ENCODE results near the gene PLA2G4E. TPM values are rescaled to one million over a fixed set of nuclear protein-coding genes. Genes with fewer than 3 reads are reported as not detected.
A peak's percentile ranks its signal among the peaks of the same experiment; 100 is the strongest.

PLA2G4E gene
- total RNA-seq, 1 experiment from 2014 or later: not detected

DNA sequence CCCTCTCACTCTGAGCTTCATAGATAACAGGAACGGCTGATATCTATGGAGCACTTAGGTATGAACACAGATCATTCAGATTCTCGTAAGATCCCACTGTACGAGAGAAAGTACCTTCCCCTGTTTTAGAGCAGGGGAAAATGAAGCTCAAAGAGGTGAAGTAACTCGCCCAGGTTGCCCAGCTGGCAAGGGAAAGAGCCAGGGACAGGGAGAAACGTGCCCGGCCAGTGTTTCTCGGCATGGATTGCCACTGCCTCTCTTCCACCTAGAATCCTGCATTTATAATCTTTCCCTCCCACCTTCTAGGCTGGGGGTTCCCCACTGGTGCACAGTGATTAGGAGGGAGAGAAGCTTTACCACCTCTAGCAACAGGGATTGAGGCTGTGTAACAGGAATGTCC is 87.5 kb downstream of the PLA2G4E start:
- H3K36me3 ChIP-seq (ENCODE audit: control insufficient read depth, insufficient read depth, low read length): no peaks in the 10 kb centered on the region
- no TSS peak for BruUV-seq (replicated peaks)
- H3K27me3 ChIP-seq (ENCODE audit: control insufficient read depth, insufficient read depth, low read length): no peaks in the 10 kb centered on the region
- intact Hi-C loops (cut with micrococcal nuclease; ENCODE audit: unreplicated experiment) (no loop called here), in situ Hi-C loops (cut with HindIII; ENCODE audit: low pct_unique_long_range_greater_than_20kb, low sequenced_read_pairs) (no loop called here)
- no peak for TF ChIP-seq TCF7L2 (IDR thresholded peaks at IDR 0.05; ENCODE audit: low read depth, low read length)
- H3K27ac ChIP-seq (ENCODE audit: low read length): peak overlapping the region; percentile 91
- H3K4me1 ChIP-seq (ENCODE audit: control insufficient read depth, insufficient read depth, low read length): peaks cover 69% of the 10 kb centered on the region
- H3K4me3 ChIP-seq (ENCODE audit: low read depth in 2 of 2, low read length in 2 of 2): no peak overlapping the region
- DNase-seq (ENCODE audit: low read depth, low spot score) (no peak), ATAC-seq (no peak)
- CTCF ChIA-PET: no interaction called here
- POLR2A ChIA-PET: no interaction called here
- H3K9me3 ChIP-seq (ENCODE audit: control insufficient read depth, insufficient read depth, low read depth, low read length): no peaks in the 10 kb centered on the region

DNA sequence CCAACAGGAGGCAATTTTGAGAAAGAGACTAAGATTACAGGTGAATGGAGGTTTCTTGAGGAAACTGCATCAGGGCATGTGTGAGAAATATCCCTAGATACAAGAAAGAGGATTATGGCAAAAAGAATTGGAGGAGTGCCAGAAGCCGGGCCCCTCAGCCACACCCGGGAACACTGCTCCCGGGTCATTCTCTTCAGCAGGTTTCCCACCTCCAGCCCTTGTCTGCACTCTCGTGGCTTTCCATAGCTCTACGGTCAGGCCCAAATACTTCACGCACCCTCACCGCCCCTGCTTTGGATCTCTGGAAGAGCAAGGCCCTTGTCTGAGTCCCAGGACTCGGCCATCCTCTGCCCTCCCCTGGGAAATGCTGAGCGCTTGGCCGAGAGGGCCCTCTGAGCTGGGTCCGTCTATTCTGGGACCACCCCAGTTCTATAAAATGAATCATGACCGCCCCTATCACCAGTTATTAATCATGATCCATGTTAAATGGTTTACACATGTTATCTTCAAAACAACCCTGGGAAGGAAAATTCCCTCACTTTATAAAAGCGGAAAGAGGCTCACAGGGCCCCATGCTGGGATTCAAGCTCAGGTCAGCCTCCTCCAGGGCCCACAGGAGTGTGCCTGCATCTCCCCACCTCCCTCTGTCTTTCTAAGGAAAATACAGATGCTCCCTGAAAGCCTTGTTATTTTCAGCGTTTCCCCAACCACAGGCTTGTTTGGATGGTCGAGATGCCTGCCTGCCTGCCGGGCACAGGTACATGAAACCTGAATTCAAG is 88.1 kb downstream of the PLA2G4E start:
- Histone ChIP-seq H3K9me3 (ENCODE audit: control insufficient read depth, insufficient read depth, low read depth, low read length) (no peaks in the 10 kb centered on the region), H3K36me3 (ENCODE audit: control insufficient read depth, insufficient read depth, low read length) (no peaks in the 10 kb centered on the region), H3K4me1 (ENCODE audit: control insufficient read depth, insufficient read depth, low read length) (peaks cover 76% of the 10 kb centered on the region), H3K27me3 (ENCODE audit: control insufficient read depth, insufficient read depth, low read length) (no peaks in the 10 kb centered on the region), H3K4me3 (ENCODE audit: low read depth in 2 of 2, low read length in 2 of 2) (no peak overlapping the region), H3K27ac (ENCODE audit: low read length) (peak overlapping the region; percentile 91)
- no peak for TF ChIP-seq TCF7L2 (IDR thresholded peaks at IDR 0.05; ENCODE audit: low read depth, low read length)
- no peak for TF ChIP-seq SIN3A (IDR thresholded peaks at IDR 0.05; ENCODE audit: borderline replicate concordance, insufficient read depth, low read depth, low read length)
- TF ChIP-seq, protein P1, sequence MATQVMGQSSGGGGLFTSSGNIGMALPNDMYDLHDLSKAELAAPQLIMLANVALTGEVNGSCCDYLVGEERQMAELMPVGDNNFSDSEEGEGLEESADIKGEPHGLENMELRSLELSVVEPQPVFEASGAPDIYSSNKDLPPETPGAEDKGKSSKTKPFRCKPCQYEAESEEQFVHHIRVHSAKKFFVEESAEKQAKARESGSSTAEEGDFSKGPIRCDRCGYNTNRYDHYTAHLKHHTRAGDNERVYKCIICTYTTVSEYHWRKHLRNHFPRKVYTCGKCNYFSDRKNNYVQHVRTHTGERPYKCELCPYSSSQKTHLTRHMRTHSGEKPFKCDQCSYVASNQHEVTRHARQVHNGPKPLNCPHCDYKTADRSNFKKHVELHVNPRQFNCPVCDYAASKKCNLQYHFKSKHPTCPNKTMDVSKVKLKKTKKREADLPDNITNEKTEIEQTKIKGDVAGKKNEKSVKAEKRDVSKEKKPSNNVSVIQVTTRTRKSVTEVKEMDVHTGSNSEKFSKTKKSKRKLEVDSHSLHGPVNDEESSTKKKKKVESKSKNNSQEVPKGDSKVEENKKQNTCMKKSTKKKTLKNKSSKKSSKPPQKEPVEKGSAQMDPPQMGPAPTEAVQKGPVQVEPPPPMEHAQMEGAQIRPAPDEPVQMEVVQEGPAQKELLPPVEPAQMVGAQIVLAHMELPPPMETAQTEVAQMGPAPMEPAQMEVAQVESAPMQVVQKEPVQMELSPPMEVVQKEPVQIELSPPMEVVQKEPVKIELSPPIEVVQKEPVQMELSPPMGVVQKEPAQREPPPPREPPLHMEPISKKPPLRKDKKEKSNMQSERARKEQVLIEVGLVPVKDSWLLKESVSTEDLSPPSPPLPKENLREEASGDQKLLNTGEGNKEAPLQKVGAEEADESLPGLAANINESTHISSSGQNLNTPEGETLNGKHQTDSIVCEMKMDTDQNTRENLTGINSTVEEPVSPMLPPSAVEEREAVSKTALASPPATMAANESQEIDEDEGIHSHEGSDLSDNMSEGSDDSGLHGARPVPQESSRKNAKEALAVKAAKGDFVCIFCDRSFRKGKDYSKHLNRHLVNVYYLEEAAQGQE (IDR thresholded peaks at IDR 0.05; ENCODE audit: insufficient read depth in 1 of 2, low read depth in 2 of 2, low read length in 1 of 2): no peak
- TF ChIP-seq, protein P2, sequence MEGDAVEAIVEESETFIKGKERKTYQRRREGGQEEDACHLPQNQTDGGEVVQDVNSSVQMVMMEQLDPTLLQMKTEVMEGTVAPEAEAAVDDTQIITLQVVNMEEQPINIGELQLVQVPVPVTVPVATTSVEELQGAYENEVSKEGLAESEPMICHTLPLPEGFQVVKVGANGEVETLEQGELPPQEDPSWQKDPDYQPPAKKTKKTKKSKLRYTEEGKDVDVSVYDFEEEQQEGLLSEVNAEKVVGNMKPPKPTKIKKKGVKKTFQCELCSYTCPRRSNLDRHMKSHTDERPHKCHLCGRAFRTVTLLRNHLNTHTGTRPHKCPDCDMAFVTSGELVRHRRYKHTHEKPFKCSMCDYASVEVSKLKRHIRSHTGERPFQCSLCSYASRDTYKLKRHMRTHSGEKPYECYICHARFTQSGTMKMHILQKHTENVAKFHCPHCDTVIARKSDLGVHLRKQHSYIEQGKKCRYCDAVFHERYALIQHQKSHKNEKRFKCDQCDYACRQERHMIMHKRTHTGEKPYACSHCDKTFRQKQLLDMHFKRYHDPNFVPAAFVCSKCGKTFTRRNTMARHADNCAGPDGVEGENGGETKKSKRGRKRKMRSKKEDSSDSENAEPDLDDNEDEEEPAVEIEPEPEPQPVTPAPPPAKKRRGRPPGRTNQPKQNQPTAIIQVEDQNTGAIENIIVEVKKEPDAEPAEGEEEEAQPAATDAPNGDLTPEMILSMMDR (IDR thresholded peaks at IDR 0.05): no peak
- TF ChIP-seq POLR2AphosphoS5 (IDR thresholded peaks at IDR 0.05; ENCODE audit: low read depth, low read length): no peak
- no TSS peak for BruUV-seq (replicated peaks)
- intact Hi-C loops (cut with micrococcal nuclease; ENCODE audit: unreplicated experiment): no loop called here
- DNase-seq (ENCODE audit: low read depth, low spot score): no peak
- ChIA-PET POLR2A (no interaction called here), CTCF (no interaction called here)
- in situ Hi-C loops (cut with HindIII; ENCODE audit: low pct_unique_long_range_greater_than_20kb, low sequenced_read_pairs): no loop called here
- ATAC-seq: no peak

DNA sequence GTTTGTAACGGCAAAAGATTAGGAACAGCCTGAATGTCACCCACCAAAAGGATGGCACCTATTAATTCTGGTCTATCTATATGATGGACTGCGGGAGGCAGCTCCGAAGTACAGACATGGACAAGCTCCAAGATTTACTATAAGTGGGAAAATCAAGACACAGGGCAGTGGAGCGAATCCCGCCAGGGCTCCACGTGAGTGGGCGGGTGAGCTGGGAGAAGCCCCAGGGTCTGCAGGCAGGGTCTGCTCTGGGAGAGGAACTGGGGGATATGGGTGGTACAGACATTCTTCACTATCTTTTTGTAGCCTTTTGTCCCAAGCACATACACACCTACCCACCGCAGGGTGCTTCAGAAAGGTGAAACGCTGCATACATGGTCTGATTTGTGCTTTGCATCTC is 88.7 kb downstream of the PLA2G4E start:
- intact Hi-C loops (cut with micrococcal nuclease; ENCODE audit: unreplicated experiment) (no loop called here), in situ Hi-C loops (cut with HindIII; ENCODE audit: low pct_unique_long_range_greater_than_20kb, low sequenced_read_pairs) (no loop called here)
- POLR2A ChIA-PET: interaction anchor here (0.7 kb wide), 1 partner anchor 94 kb away, joined by 3 read pairs; the partner anchor contains the start of gene PLA2G4B
- no peaks in the 10 kb centered on the region for H3K9me3 ChIP-seq (ENCODE audit: control insufficient read depth, insufficient read depth, low read depth, low read length)
- H3K27ac ChIP-seq (ENCODE audit: low read length): peak overlapping the region; percentile 91
- H3K4me1 ChIP-seq (ENCODE audit: control insufficient read depth, insufficient read depth, low read length): peaks cover 82% of the 10 kb centered on the region
- H3K36me3 ChIP-seq (ENCODE audit: control insufficient read depth, insufficient read depth, low read length): no peaks in the 10 kb centered on the region
- no peaks in the 10 kb centered on the region for H3K27me3 ChIP-seq (ENCODE audit: control insufficient read depth, insufficient read depth, low read length)
- H3K4me3 ChIP-seq (ENCODE audit: low read depth in 2 of 2, low read length in 2 of 2): no peak overlapping the region
- ATAC-seq (no peak), DNase-seq (ENCODE audit: low read depth, low spot score) (no peak)
- CTCF ChIA-PET: no interaction called here
- TF ChIP-seq, protein P1 (IDR thresholded peaks at IDR 0.05; ENCODE audit: insufficient read depth in 1 of 2, low read depth in 2 of 2, low read length in 1 of 2): no peak
- TF ChIP-seq TCF7L2 (IDR thresholded peaks at IDR 0.05; ENCODE audit: low read depth, low read length) (no peak), POLR2AphosphoS5 (IDR thresholded peaks at IDR 0.05; ENCODE audit: low read depth, low read length) (no peak), SIN3A (IDR thresholded peaks at IDR 0.05; ENCODE audit: borderline replicate concordance, insufficient read depth, low read depth, low read length) (no peak)
- TF ChIP-seq, protein P2 (IDR thresholded peaks at IDR 0.05): no peak
- BruUV-seq (replicated peaks): no TSS peak
